HG03442 (cell line): ENCODE data around the gene MED27.

Experiments
- ATAC-seq: cut with Tn5 transposase; IDR thresholded peaks from one replicate; pipeline ENCODE4 v1.9.1; 2021; ENCODE audit warnings: mild to moderate bottlenecking, moderate library complexity; ENCODE audit not compliant: unreplicated experiment

MED27 gene

GRCh38 chr9:131971482-131972074, 108.1 kb downstream of the MED27 start:
- ATAC-seq = no peak

- ATAC-seq = no peak
These were observed 110.1 kb downstream of the MED27 start for GRCh38 chr9:131969469-131969989.

- no peak for ATAC-seq
These were observed 111.0 kb downstream of the MED27 start for GRCh38 chr9:131968632-131969031.

GRCh38 chr9:131965841-131966240, 113.8 kb downstream of the MED27 start:
- no peak for ATAC-seq

- ATAC-seq = no peak
These were observed 114.6 kb downstream of the MED27 start for GRCh38 chr9:131965103-131965502.

GRCh38 chr9:131963072-131964030, 116.3 kb downstream of the MED27 start:
- no peak for ATAC-seq

GRCh38 chr9:131961496-131961880, 118.2 kb downstream of the MED27 start:
- no peak for ATAC-seq

GRCh38 chr9:131960851-131961495, 118.7 kb downstream of the MED27 start:
- ATAC-seq = no peak

GRCh38 chr9:131960311-131960710, 119.4 kb downstream of the MED27 start:
- ATAC-seq = no peak

GRCh38 chr9:131959887-131960286, 119.8 kb downstream of the MED27 start:
- no peak for ATAC-seq

- no peak for ATAC-seq
These were observed 120.6 kb downstream of the MED27 start for GRCh38 chr9:131959056-131959455.

GRCh38 chr9:131954299-131954698, 125.4 kb downstream of the MED27 start:
- no peak for ATAC-seq

- no peak for ATAC-seq
These were observed 127.8 kb downstream of the MED27 start for GRCh38 chr9:131951905-131952304.

GRCh38 chr9:131951155-131951554, 128.5 kb downstream of the MED27 start:
- no peak for ATAC-seq

- ATAC-seq = no peak
These were observed 129.2 kb downstream of the MED27 start for GRCh38 chr9:131950487-131950886.

GRCh38 chr9:131946180-131946579, 133.5 kb downstream of the MED27 start:
- ATAC-seq = no peak

GRCh38 chr9:131943351-131943841, 136.3 kb downstream of the MED27 start:
- no peak for ATAC-seq

- no peak for ATAC-seq
These were observed 137.4 kb downstream of the MED27 start for GRCh38 chr9:131942146-131942720.

- ATAC-seq = no peak
These were observed 142.2 kb downstream of the MED27 start for GRCh38 chr9:131937451-131937850.

- ATAC-seq = no peak
These were observed 142.7 kb downstream of the MED27 start for GRCh38 chr9:131936929-131937328.

- ATAC-seq = no peak
These were observed 145.0 kb downstream of the MED27 start for GRCh38 chr9:131934673-131935072.
